ENCODE results near the gene ANKRD16.

DNA sequence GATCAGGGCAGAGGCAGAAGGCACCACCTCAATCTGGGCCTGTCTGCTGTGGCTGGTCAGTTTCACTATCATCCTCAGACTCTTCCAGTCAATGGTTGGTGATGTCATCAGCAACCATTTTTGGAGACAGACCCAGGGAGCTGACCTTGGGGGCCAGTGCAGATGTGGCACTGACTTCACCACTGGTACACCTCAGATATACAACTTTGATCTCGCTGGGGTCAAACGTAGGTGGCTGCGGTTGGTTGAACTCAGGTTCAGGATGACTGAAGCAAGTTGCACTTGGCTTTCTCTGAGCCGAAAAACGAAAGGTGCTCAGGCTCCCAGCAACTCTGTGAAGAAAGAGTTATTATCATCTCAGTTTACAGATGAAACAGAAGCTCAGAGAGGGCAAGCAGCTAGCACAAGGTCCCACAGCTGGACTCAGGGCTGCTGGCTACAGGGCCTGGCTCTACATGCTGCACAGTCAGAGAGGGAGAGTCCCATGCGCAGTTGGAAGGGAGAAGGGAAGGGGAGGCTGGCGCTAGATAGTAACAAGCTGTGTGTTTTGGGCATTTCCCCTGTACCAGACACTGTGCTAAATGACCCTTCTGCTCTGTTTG, 27.2 kb downstream of the ANKRD16 start:
- TF ChIP-seq, protein P1, sequence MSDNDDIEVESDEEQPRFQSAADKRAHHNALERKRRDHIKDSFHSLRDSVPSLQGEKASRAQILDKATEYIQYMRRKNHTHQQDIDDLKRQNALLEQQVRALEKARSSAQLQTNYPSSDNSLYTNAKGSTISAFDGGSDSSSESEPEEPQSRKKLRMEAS (IDR thresholded peaks at IDR 0.05) = no peak
- TF ChIP-seq, protein P2, sequence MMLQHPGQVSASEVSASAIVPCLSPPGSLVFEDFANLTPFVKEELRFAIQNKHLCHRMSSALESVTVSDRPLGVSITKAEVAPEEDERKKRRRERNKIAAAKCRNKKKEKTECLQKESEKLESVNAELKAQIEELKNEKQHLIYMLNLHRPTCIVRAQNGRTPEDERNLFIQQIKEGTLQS (IDR thresholded peaks at IDR 0.05; ENCODE audit: insufficient read depth, low read depth, low read length) = no peak
- no peak for TF ChIP-seq ZNF274 (IDR thresholded peaks at IDR 0.05; ENCODE audit: borderline replicate concordance, extremely low read depth, low read length)
- no peak for TF ChIP-seq CHD1 (IDR thresholded peaks at IDR 0.05; ENCODE audit: low read depth, low read length)
- TF ChIP-seq POLR2AphosphoS5 (IDR thresholded peaks at IDR 0.05; ENCODE audit: low read depth, low read length) = no peak
- TF ChIP-seq GABPA (IDR thresholded peaks at IDR 0.05; ENCODE audit: borderline replicate concordance, insufficient read depth, low read length) = no peak
- no peak for TF ChIP-seq TAF1 (IDR thresholded peaks at IDR 0.05; ENCODE audit: low read depth, low read length)
- TF ChIP-seq CREB1 (IDR thresholded peaks at IDR 0.05) = no peak
- TF ChIP-seq SIN3A (conservative IDR thresholded peaks at IDR 0.05 in 1 of 2, IDR thresholded peaks at IDR 0.05 in 1 of 2; ENCODE audit: low read depth in 1 of 2, low read length in 2 of 2) = no peak
- TF ChIP-seq, protein P3, sequence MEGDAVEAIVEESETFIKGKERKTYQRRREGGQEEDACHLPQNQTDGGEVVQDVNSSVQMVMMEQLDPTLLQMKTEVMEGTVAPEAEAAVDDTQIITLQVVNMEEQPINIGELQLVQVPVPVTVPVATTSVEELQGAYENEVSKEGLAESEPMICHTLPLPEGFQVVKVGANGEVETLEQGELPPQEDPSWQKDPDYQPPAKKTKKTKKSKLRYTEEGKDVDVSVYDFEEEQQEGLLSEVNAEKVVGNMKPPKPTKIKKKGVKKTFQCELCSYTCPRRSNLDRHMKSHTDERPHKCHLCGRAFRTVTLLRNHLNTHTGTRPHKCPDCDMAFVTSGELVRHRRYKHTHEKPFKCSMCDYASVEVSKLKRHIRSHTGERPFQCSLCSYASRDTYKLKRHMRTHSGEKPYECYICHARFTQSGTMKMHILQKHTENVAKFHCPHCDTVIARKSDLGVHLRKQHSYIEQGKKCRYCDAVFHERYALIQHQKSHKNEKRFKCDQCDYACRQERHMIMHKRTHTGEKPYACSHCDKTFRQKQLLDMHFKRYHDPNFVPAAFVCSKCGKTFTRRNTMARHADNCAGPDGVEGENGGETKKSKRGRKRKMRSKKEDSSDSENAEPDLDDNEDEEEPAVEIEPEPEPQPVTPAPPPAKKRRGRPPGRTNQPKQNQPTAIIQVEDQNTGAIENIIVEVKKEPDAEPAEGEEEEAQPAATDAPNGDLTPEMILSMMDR (IDR thresholded peaks at IDR 0.05; ENCODE audit: control extremely low read depth in 1 of 3, insufficient read depth in 1 of 3, low read depth in 1 of 3, low read length in 3 of 3) = no peak
- no peak for TF ChIP-seq RXRA (IDR thresholded peaks at IDR 0.05; ENCODE audit: insufficient read depth, low read depth, low read length)
- TF ChIP-seq POLR2A (IDR thresholded peaks at IDR 0.05; ENCODE audit: control extremely low read depth in 1 of 2, low read depth in 2 of 2, low read length in 2 of 2) = no peak
- TF ChIP-seq NRF1 (IDR thresholded peaks at IDR 0.05; ENCODE audit: low read depth, low read length) = no peak
